ENCODE results near the gene ASXL2. TPM values are rescaled to one million over a fixed set of nuclear protein-coding genes. Genes with fewer than 3 reads are reported as not detected.

Gene ASXL2
- total RNA-seq, 1 experiment from 2014 or later: 34.0 TPM

DNA sequence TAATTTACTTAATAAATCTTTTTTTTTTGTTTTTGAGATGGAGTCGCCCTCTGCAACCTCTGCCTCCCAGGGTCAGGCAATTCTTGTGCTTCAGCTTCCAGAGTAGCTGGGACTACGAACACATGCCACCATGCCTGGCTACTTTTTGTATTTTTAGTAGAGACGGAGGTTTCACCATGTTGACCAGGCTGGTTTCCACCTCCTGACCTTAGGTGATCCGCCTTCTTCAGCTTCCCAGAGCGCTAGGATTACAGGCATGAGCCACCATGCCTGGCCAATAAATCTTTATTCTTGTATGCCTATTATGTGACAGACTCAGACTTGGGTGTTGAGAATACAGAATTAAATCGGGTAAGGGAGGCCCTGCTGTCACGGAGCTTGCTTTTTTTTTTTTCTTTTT is 16.7 kb upstream of the ASXL2 start:
- Mint-ChIP-seq H3K9me3 (ENCODE audit: unreplicated experiment) (no peaks in the 10 kb centered on the region), H3K27me3 (ENCODE audit: insufficient read depth, unreplicated experiment) (no peaks in the 10 kb centered on the region), H3K4me3 (ENCODE audit: unreplicated experiment) (no peak overlapping the region), H3K36me3 (ENCODE audit: insufficient read depth, unreplicated experiment) (no peaks in the 10 kb centered on the region), H3K27ac (ENCODE audit: low read depth, unreplicated experiment) (peak overlapping the region; percentile 7), H3K4me1 (ENCODE audit: insufficient read depth, unreplicated experiment) (no peaks in the 10 kb centered on the region)
- intact Hi-C loops (cut with micrococcal nuclease): no loop called here
- DNase-seq (ENCODE audit: unreplicated experiment): no peak
- ChIA-PET POLR2A (interaction anchor here (1.0 kb wide), 1 partner anchor 46 kb away, joined by 4 read pairs; no protein-coding TSS in a partner anchor), CTCF (interaction anchor here (0.7 to 0.8 kb wide), 3 partner anchors 42 to 328 kb away, joined by 3 to 5 read pairs (median 3); no protein-coding TSS in a partner anchor)
- BruUV-seq (replicated peaks): no TSS peak
- TF ChIP-seq, protein P1, sequence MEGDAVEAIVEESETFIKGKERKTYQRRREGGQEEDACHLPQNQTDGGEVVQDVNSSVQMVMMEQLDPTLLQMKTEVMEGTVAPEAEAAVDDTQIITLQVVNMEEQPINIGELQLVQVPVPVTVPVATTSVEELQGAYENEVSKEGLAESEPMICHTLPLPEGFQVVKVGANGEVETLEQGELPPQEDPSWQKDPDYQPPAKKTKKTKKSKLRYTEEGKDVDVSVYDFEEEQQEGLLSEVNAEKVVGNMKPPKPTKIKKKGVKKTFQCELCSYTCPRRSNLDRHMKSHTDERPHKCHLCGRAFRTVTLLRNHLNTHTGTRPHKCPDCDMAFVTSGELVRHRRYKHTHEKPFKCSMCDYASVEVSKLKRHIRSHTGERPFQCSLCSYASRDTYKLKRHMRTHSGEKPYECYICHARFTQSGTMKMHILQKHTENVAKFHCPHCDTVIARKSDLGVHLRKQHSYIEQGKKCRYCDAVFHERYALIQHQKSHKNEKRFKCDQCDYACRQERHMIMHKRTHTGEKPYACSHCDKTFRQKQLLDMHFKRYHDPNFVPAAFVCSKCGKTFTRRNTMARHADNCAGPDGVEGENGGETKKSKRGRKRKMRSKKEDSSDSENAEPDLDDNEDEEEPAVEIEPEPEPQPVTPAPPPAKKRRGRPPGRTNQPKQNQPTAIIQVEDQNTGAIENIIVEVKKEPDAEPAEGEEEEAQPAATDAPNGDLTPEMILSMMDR (IDR thresholded peaks at IDR 0.05; ENCODE audit: unreplicated experiment): no peak

GRCh38 chr2:25894135-25894830 is 16.0 kb upstream of the ASXL2 start:
- H3K27ac Mint-ChIP-seq (ENCODE audit: low read depth, unreplicated experiment): no peak overlapping the region
- ChIA-PET CTCF (interaction anchor here (0.6 to 0.8 kb wide), 2 partner anchors 41 to 451 kb away, joined by 3 read pairs; no protein-coding TSS in a partner anchor), POLR2A (interaction anchor here (1.0 kb wide), 1 partner anchor 45 kb away, joined by 4 read pairs; no protein-coding TSS in a partner anchor)
- H3K9me3 Mint-ChIP-seq (ENCODE audit: unreplicated experiment): no peaks in the 10 kb centered on the region
- TF ChIP-seq, protein P1 (IDR thresholded peaks at IDR 0.05; ENCODE audit: unreplicated experiment): no peak
- H3K36me3 Mint-ChIP-seq (ENCODE audit: insufficient read depth, unreplicated experiment): no peaks in the 10 kb centered on the region
- intact Hi-C loops (cut with micrococcal nuclease): no loop called here
- H3K4me1 Mint-ChIP-seq (ENCODE audit: insufficient read depth, unreplicated experiment): no peaks in the 10 kb centered on the region
- DNase-seq (ENCODE audit: unreplicated experiment): peak; percentile 9
- no peaks in the 10 kb centered on the region for H3K27me3 Mint-ChIP-seq (ENCODE audit: insufficient read depth, unreplicated experiment)
- no peak overlapping the region for H3K4me3 Mint-ChIP-seq (ENCODE audit: unreplicated experiment)
- no TSS peak for BruUV-seq (replicated peaks)

GRCh38 chr2:25891672-25892071 is 13.4 kb upstream of the ASXL2 start:
- intact Hi-C loops (cut with micrococcal nuclease): no loop called here
- no TSS peak for BruUV-seq (replicated peaks)
- TF ChIP-seq, protein P1 (IDR thresholded peaks at IDR 0.05; ENCODE audit: unreplicated experiment): no peak
- no peak overlapping the region for H3K4me3 Mint-ChIP-seq (ENCODE audit: unreplicated experiment)
- H3K36me3 Mint-ChIP-seq (ENCODE audit: insufficient read depth, unreplicated experiment): no peaks in the 10 kb centered on the region
- no peaks in the 10 kb centered on the region for H3K4me1 Mint-ChIP-seq (ENCODE audit: insufficient read depth, unreplicated experiment)
- no peak overlapping the region for H3K27ac Mint-ChIP-seq (ENCODE audit: low read depth, unreplicated experiment)
- ChIA-PET POLR2A (interaction anchor here (1.4 kb wide), 1 partner anchor 13 kb away, joined by 3 read pairs; no protein-coding TSS in a partner anchor), CTCF (interaction anchor here (0.6 kb wide), 2 partner anchors 12 to 98 kb away, joined by 3 read pairs; no protein-coding TSS in a partner anchor)
- no peaks in the 10 kb centered on the region for H3K9me3 Mint-ChIP-seq (ENCODE audit: unreplicated experiment)
- no peaks in the 10 kb centered on the region for H3K27me3 Mint-ChIP-seq (ENCODE audit: insufficient read depth, unreplicated experiment)
- DNase-seq (ENCODE audit: unreplicated experiment): no peak

DNA sequence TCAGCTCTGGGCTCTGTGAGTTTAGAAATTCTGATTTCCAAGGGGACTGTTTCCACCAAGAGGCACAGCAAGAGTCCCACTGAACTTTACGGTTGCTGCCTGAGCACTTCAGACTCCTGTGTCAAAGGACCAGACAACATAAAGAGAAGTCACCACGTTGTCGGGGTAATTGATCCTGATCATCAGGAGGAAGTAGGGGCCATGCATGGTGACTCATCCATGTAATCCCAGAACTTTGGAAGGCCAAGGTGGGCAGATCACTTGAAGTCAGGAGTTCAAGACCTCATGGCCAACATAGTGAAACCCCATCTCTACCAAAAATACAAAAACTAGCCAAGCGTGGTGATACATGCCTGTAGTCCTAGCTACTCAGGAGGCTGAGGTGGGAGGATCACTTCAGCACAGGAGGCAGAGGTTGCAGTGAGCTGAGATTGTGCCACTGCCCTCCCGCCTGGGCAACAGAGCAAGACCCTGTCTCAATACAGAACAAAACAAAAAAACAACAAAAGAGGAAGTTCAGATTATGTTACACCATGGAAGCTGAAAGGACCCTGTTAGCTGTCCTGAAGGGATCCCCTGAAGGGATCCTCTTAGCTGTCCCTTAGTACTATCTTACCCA is 9.4 kb upstream of the ASXL2 start:
- ChIA-PET CTCF (no interaction called here), POLR2A (interaction anchor here (1.4 kb wide), 1 partner anchor 9 kb away, joined by 7 read pairs; the partner anchor contains the start of gene ASXL2)
- TF ChIP-seq, protein P1 (IDR thresholded peaks at IDR 0.05; ENCODE audit: unreplicated experiment): no peak
- no peak overlapping the region for H3K4me3 Mint-ChIP-seq (ENCODE audit: unreplicated experiment)
- no peaks in the 10 kb centered on the region for H3K4me1 Mint-ChIP-seq (ENCODE audit: insufficient read depth, unreplicated experiment)
- H3K36me3 Mint-ChIP-seq (ENCODE audit: insufficient read depth, unreplicated experiment): peaks cover 6% of the 10 kb centered on the region
- no peak overlapping the region for H3K27ac Mint-ChIP-seq (ENCODE audit: low read depth, unreplicated experiment)
- H3K9me3 Mint-ChIP-seq (ENCODE audit: unreplicated experiment): no peaks in the 10 kb centered on the region
- BruUV-seq (replicated peaks): no TSS peak
- DNase-seq (ENCODE audit: unreplicated experiment): no peak
- intact Hi-C loops (cut with micrococcal nuclease): no loop called here
- H3K27me3 Mint-ChIP-seq (ENCODE audit: insufficient read depth, unreplicated experiment): no peaks in the 10 kb centered on the region
